A549 (cell line): Measurements from ENCODE around the gene NTM. TPM values are rescaled to one million over a fixed set of nuclear protein-coding genes. Genes with fewer than 3 reads are reported as not detected.

Experiments
- ATAC-seq, 2 experiments: fragments of 200-7000 bp in 1 of 2; fragments of >200 bp in 1 of 2; cut with Nextera tagmentation in 1 of 2; cut with Tn5 transposase in 1 of 2; 3 replicates each; pipeline versions ENCODE4 v1.8.0 to v1.9.1; 2018 to 2020; ENCODE audit warnings: mild to moderate bottlenecking in 1 of 2, moderate library complexity in 1 of 2
- CTCF ChIA-PET: fragments of 300-600 bp; sonication (Branson Sonifier 250); formaldehyde crosslinking; extraction: SDS; loops from one replicate; lab custom pipeline; 2021; ENCODE audit warnings: antibody characterized with exemption, inconsistent platforms; lab: Yijun Ruan, JAX
- POLR2A ChIA-PET: fragments of 350-600 bp; formaldehyde crosslinking; extraction: SDS; loops from one replicate; lab custom pipeline; 2021; ENCODE audit warnings: antibody characterized with exemption, inconsistent platforms; lab: Yijun Ruan, JAX
- DNase-seq, 2 experiments: peaks; one replicate each; pipeline versions ENCODE4 v3.0.0 to v3.0.0-alpha.2; 2011 to 2016; ENCODE audit warnings: low read depth in 1 of 2, low spot score in 1 of 2
- FAIRE-seq: peaks from 2 replicates; lab custom pipeline; 2011; peaks lifted over from hg19 to GRCh38; lab: Jason Lieb, UNC
- H3K27ac ChIP-seq, 2 experiments: fragments of >200 bp; sonication (Bioruptor Twin); formaldehyde crosslinking; 3 replicates each; pipeline ENCODE4 v1.5.1; 2016 to 2017
- H3K4me1 ChIP-seq: fragments of >200 bp; sonication (Bioruptor Twin); formaldehyde crosslinking; 3 replicates; pipeline ENCODE4 v1.6.1; 2016
- H3K4me2 ChIP-seq: fragments of >200 bp; sonication (Bioruptor Twin); formaldehyde crosslinking; 3 replicates; pipeline ENCODE4 v1.6.1; 2016
- H3K4me3 ChIP-seq: fragments of >200 bp; sonication (Bioruptor Twin); formaldehyde crosslinking; 3 replicates; pipeline ENCODE4 v1.5.1; 2016
- H3K9me3 ChIP-seq: fragments of >200 bp; sonication (Bioruptor Twin); formaldehyde crosslinking; 3 replicates; pipeline ENCODE4 v1.6.1; 2016
- CEBPB ChIP-seq, 2 experiments: fragments of >200 bp in 1 of 2; sonication (Bioruptor Twin) in 1 of 2; formaldehyde crosslinking in 1 of 2; IDR thresholded peaks; 2 replicates each; pipeline ENCODE4 v1.6.1; 2012 to 2016
- CHD4 ChIP-seq: fragments of 200-600 bp; sonication (generic); IDR thresholded peaks from 2 replicates; pipeline ENCODE4 v1.6.1; 2016; ENCODE audit warnings: antibody characterized with exemption, mild to moderate bottlenecking, borderline replicate concordance
- EP300 ChIP-seq, 2 experiments: fragments of >200 bp; sonication (Bioruptor Twin); formaldehyde crosslinking; IDR thresholded peaks; 2 replicates in 1 of 2; 3 replicates in 1 of 2; pipeline ENCODE4 v1.6.1; 2016 to 2017
- ESRRA ChIP-seq: fragments of 150-350 bp; IDR thresholded peaks from 2 replicates; pipeline ENCODE4 v1.6.1; 2014; ENCODE audit warnings: mild to moderate bottlenecking, low read length, borderline replicate concordance
- FOSB ChIP-seq: fragments of 250-450 bp; sonication (Bioruptor Pico); IDR thresholded peaks from 2 replicates; pipeline ENCODE4 v1.5.0; 2020; ENCODE audit warnings: mild to moderate bottlenecking, moderate library complexity
- HEYL ChIP-seq: fragments of 250-450 bp; sonication (Bioruptor Pico); IDR thresholded peaks from 2 replicates; pipeline ENCODE4 v1.8.0; 2021; ENCODE audit warnings: mild to moderate bottlenecking, moderate library complexity
- HOXA7 ChIP-seq: fragments of 250-450 bp; sonication (Bioruptor Pico); IDR thresholded peaks from 2 replicates; pipeline ENCODE4 v1.5.0; 2020; ENCODE audit warnings: mild to moderate bottlenecking, moderate library complexity
- HOXB13 ChIP-seq: fragments of 250-450 bp; sonication (Bioruptor Pico); IDR thresholded peaks from 2 replicates; pipeline ENCODE4 v1.5.0; 2020; ENCODE audit warnings: low read depth, mild to moderate bottlenecking, moderate library complexity
- HOXB5 ChIP-seq: fragments of 250-450 bp; sonication (Bioruptor Pico); IDR thresholded peaks from 2 replicates; pipeline ENCODE4 v1.5.0; 2020; ENCODE audit warnings: mild to moderate bottlenecking, moderate library complexity
- JUN ChIP-seq, 2 experiments: fragments of >200 bp; sonication (Bioruptor Twin); formaldehyde crosslinking; IDR thresholded peaks; 2 replicates in 1 of 2; 3 replicates in 1 of 2; pipeline ENCODE4 v1.6.1; 2016 to 2017
- JUNB ChIP-seq: fragments of >200 bp; sonication (Bioruptor Twin); formaldehyde crosslinking; IDR thresholded peaks from 2 replicates; pipeline ENCODE4 v1.6.1; 2016
- KDM5A ChIP-seq: fragments of 200-600 bp; sonication (generic); IDR thresholded peaks from 2 replicates; pipeline ENCODE4 v1.6.1; 2016; ENCODE audit warnings: antibody characterized with exemption, mild to moderate bottlenecking
- MAFK ChIP-seq: fragments of 450-650 bp; IDR thresholded peaks from 2 replicates; pipeline ENCODE4 v1.6.1; 2014; ENCODE audit not compliant: partially characterized antibody
- MAZ ChIP-seq: fragments of 150-350 bp; IDR thresholded peaks from 2 replicates; pipeline ENCODE4 v1.6.1; 2014; ENCODE audit warnings: antibody characterized with exemption, low read depth, low read length, borderline replicate concordance
- NPAS2 ChIP-seq: fragments of 250-450 bp; sonication (Bioruptor Pico); IDR thresholded peaks from 2 replicates; pipeline ENCODE4 v1.8.0; 2022; ENCODE audit warnings: mild to moderate bottlenecking, moderate library complexity, borderline replicate concordance
- POLR2A ChIP-seq: IDR thresholded peaks from 2 replicates; pipeline ENCODE4 v1.6.1; 2012; ENCODE audit warnings: mild to moderate bottlenecking, low read length
- RAD21 ChIP-seq, 2 experiments: fragments of >200 bp in 1 of 2; sonication (Bioruptor Twin) in 1 of 2; formaldehyde crosslinking in 1 of 2; IDR thresholded peaks in 1 of 2; conservative IDR thresholded peaks in 1 of 2; 2 replicates in 1 of 2; 3 replicates in 1 of 2; pipeline ENCODE4 v1.6.1; 2012 to 2018; ENCODE audit warnings: inconsistent platforms in 1 of 2
- RARB ChIP-seq: fragments of 250-450 bp; sonication (Bioruptor Pico); IDR thresholded peaks from 2 replicates; pipeline ENCODE4 v1.8.0; 2021; ENCODE audit warnings: mild to moderate bottlenecking, moderate library complexity
- SMC3 ChIP-seq: fragments of >200 bp; sonication (Bioruptor Twin); formaldehyde crosslinking; IDR thresholded peaks from 3 replicates; pipeline ENCODE4 v1.6.1; 2018; ENCODE audit warnings: inconsistent platforms
- SREBF2 ChIP-seq: fragments of 450-650 bp; IDR thresholded peaks from 2 replicates; pipeline ENCODE4 v1.6.1; 2014; ENCODE audit warnings: mild to moderate bottlenecking, moderate library complexity
- TFCP2L1 ChIP-seq: fragments of 250-450 bp; sonication (Bioruptor Pico); IDR thresholded peaks from 2 replicates; pipeline ENCODE4 v1.5.0; 2021; ENCODE audit warnings: mild to moderate bottlenecking
- ZC3H11A ChIP-seq: fragments of 450-650 bp; IDR thresholded peaks from 2 replicates; pipeline ENCODE4 v1.6.1; 2014; ENCODE audit warnings: antibody characterized with exemption, mild to moderate bottlenecking
- ZFP36 ChIP-seq: fragments of 450-650 bp; IDR thresholded peaks from 2 replicates; pipeline ENCODE4 v1.6.1; 2014; ENCODE audit warnings: borderline replicate concordance; ENCODE audit not compliant: partially characterized antibody
- WGBS: methylation state at CpG from one replicate; pipeline ENCODE4 v1.1.6; 2017; ENCODE audit errors: missing lambda C conversion rate; 5-methylcytosine and 5-hydroxymethylcytosine counted together
- polyA plus RNA-seq, 4 experiments: library from polyadenylated mRNA; depleted of rRNA in 3 of 4; stranded (reverse); fragments of >200 nt; fragmentation: RNase III in 1 of 4; extraction: RNeasy Plus Mini Kit Qiagen cat#74134 plus additional on column Dnase treatment in 1 of 4; gene quantifications; 2 replicates in 3 of 4; 3 replicates in 1 of 4; pipeline ENCODE4 v1.2.3, GENCODE V29; 2011 to 2017
- TF ChIP-seq, protein P1 (sequence below): fragments of 450-650 bp; IDR thresholded peaks from 2 replicates; pipeline ENCODE4 v1.6.1; 2014; ENCODE audit warnings: antibody characterized with exemption
- TF ChIP-seq, protein P2 (sequence below): fragments of >200 bp; sonication (Bioruptor Twin); formaldehyde crosslinking; IDR thresholded peaks from 3 replicates; pipeline ENCODE4 v1.5.1; 2016
- TF ChIP-seq, protein P3 (sequence below): IDR thresholded peaks from 2 replicates; pipeline ENCODE4 v1.6.1; 2012; ENCODE audit warnings: low read depth, borderline replicate concordance
- TF ChIP-seq, protein P4 (sequence below): fragments of 200-600 bp; sonication (generic); IDR thresholded peaks from 2 replicates; pipeline ENCODE4 v1.6.1; 2016; ENCODE audit warnings: antibody characterized with exemption, mild to moderate bottlenecking, moderate library complexity

The NTM gene
- polyA plus RNA-seq, 2 of the 4 experiments (the other 2 are of a cell fraction), result not detected

DNA sequence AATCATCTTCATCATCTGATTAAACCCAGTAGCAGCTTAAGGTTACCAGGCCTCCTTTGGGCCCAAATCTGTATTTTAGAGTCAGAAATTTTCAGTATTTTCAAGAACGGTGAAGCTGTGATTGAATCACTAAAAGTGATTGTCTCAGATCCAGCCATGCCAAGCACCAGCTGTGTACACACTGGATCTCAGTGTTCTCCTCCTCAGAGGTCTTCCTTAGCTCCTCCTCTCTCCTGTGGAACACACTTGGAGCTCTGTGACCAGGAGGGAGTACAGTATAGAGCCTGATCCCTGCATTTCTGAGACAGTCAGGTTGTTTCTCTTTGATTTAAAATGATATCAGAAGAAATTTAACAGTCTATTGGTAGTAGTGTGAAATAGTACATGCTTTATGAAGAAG is 401.1 kb downstream of the NTM start:
- ATAC-seq (no peak), DNase-seq (no peak)
- CTCF ChIA-PET, result no interaction called here
- Histone ChIP-seq H3K27ac (no peak overlapping the region), H3K4me2 (no peak overlapping the region), H3K9me3 (no peaks in the 10 kb centered on the region), H3K4me3 (no peak overlapping the region)
- TF ChIP-seq TFCP2L1 (CRISPR knock-in tag), result no peak
- no peak for TF ChIP-seq SREBF2
- TF ChIP-seq KDM5A, result no peak
- TF ChIP-seq ZC3H11A, result no peak
- no peak for TF ChIP-seq NPAS2 (CRISPR knock-in tag)
- TF ChIP-seq RARB (CRISPR knock-in tag), result no peak
- no peak for TF ChIP-seq MAFK
- TF ChIP-seq, protein P1, sequence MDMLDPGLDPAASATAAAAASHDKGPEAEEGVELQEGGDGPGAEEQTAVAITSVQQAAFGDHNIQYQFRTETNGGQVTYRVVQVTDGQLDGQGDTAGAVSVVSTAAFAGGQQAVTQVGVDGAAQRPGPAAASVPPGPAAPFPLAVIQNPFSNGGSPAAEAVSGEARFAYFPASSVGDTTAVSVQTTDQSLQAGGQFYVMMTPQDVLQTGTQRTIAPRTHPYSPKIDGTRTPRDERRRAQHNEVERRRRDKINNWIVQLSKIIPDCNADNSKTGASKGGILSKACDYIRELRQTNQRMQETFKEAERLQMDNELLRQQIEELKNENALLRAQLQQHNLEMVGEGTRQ, result no peak
- TF ChIP-seq JUN (IDR thresholded peaks at IDR 0.05), result no peak
- TF ChIP-seq, protein P2, sequence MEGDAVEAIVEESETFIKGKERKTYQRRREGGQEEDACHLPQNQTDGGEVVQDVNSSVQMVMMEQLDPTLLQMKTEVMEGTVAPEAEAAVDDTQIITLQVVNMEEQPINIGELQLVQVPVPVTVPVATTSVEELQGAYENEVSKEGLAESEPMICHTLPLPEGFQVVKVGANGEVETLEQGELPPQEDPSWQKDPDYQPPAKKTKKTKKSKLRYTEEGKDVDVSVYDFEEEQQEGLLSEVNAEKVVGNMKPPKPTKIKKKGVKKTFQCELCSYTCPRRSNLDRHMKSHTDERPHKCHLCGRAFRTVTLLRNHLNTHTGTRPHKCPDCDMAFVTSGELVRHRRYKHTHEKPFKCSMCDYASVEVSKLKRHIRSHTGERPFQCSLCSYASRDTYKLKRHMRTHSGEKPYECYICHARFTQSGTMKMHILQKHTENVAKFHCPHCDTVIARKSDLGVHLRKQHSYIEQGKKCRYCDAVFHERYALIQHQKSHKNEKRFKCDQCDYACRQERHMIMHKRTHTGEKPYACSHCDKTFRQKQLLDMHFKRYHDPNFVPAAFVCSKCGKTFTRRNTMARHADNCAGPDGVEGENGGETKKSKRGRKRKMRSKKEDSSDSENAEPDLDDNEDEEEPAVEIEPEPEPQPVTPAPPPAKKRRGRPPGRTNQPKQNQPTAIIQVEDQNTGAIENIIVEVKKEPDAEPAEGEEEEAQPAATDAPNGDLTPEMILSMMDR, result no peak
- TF ChIP-seq, protein P3, sequence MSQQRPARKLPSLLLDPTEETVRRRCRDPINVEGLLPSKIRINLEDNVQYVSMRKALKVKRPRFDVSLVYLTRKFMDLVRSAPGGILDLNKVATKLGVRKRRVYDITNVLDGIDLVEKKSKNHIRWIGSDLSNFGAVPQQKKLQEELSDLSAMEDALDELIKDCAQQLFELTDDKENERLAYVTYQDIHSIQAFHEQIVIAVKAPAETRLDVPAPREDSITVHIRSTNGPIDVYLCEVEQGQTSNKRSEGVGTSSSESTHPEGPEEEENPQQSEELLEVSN, result no peak
- TF ChIP-seq JUNB, result no peak
- no peak for TF ChIP-seq ZFP36
- TF ChIP-seq CHD4, result no peak
- TF ChIP-seq CEBPB (IDR thresholded peaks at IDR 0.05), result no peak
- no peak for TF ChIP-seq POLR2A
- no peak for TF ChIP-seq HEYL
- no peak for TF ChIP-seq HOXB5 (CRISPR knock-in tag)
- TF ChIP-seq, all 56 proteins: peak for 0
- no peaks in the 10 kb centered on the region for H3K4me1 ChIP-seq
- no peak for FAIRE-seq
- POLR2A ChIA-PET, result no interaction called here
- 0% methylated on average over 1 of the region's 1 CpG for WGBS

DNA sequence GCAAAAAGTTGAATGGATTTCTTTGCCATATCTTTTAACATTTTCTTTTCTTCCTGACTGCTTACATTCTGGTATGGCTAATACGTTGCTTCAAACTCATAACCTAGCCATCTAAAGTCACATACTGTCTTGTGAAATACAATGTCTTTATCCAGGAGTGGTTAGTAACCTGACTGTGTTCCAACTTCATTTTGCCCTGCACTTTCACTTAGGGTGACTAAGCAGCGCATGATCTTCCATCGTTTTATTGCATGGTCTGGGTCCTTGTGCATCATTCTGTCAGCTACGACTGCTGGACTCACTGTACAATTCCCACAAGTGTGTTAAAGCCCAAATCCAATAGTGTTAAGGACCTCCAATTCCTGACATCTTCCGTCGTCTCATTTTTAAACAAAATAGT is 403.2 kb downstream of the NTM start:
- H3K4me2 ChIP-seq, result no peak overlapping the region
- 29% methylated on average over 6 of the region's 6 CpGs for WGBS

More for the DNA sequence above, 403.2 kb downstream of the NTM start:
- H3K9me3 ChIP-seq, result no peaks in the 10 kb centered on the region
- no peak overlapping the region for H3K27ac ChIP-seq
- H3K4me1 ChIP-seq, result no peaks in the 10 kb centered on the region
- ChIA-PET CTCF (interaction anchor here (1.0 kb wide), 1 partner anchor 26 kb away, joined by 3 read pairs; no protein-coding TSS in a partner anchor), POLR2A (no interaction called here)
- ATAC-seq (no peak), DNase-seq (no peak), FAIRE-seq (no peak)
- TF ChIP-seq SREBF2, result no peak
- no peak for TF ChIP-seq HOXB13
- no peak for TF ChIP-seq KDM5A
- TF ChIP-seq ESRRA, result no peak
- no peak for TF ChIP-seq HOXA7 (CRISPR knock-in tag)
- no peak for TF ChIP-seq EP300 (IDR thresholded peaks at IDR 0.05)
- TF ChIP-seq SMC3, result no peak
- TF ChIP-seq, protein P4, sequence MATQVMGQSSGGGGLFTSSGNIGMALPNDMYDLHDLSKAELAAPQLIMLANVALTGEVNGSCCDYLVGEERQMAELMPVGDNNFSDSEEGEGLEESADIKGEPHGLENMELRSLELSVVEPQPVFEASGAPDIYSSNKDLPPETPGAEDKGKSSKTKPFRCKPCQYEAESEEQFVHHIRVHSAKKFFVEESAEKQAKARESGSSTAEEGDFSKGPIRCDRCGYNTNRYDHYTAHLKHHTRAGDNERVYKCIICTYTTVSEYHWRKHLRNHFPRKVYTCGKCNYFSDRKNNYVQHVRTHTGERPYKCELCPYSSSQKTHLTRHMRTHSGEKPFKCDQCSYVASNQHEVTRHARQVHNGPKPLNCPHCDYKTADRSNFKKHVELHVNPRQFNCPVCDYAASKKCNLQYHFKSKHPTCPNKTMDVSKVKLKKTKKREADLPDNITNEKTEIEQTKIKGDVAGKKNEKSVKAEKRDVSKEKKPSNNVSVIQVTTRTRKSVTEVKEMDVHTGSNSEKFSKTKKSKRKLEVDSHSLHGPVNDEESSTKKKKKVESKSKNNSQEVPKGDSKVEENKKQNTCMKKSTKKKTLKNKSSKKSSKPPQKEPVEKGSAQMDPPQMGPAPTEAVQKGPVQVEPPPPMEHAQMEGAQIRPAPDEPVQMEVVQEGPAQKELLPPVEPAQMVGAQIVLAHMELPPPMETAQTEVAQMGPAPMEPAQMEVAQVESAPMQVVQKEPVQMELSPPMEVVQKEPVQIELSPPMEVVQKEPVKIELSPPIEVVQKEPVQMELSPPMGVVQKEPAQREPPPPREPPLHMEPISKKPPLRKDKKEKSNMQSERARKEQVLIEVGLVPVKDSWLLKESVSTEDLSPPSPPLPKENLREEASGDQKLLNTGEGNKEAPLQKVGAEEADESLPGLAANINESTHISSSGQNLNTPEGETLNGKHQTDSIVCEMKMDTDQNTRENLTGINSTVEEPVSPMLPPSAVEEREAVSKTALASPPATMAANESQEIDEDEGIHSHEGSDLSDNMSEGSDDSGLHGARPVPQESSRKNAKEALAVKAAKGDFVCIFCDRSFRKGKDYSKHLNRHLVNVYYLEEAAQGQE, result no peak
- no peak for TF ChIP-seq RAD21 (conservative IDR thresholded peaks at IDR 0.05 in 1 of 2, IDR thresholded peaks at IDR 0.05 in 1 of 2)
- TF ChIP-seq FOSB, result no peak
- TF ChIP-seq MAZ, result no peak
- H3K4me3 ChIP-seq, result no peak overlapping the region
